CD4-positive, alpha-beta T cell (primary cell): ENCODE results near the gene FCRLB. TPM values are rescaled to one million over a fixed set of nuclear protein-coding genes. Genes with fewer than 3 reads are reported as not detected.
"Not testable (repeated sequence)": the region's sequence is repeated elsewhere in the genome, so short reads cannot be mapped to it uniquely, and the experiment has no call there.

Experiments
- ATAC-seq: fragments of 200-7000 bp; cut with Tn5 transposase; one replicate; pipeline ENCODE4 v1.10.0; 2022; ENCODE audit warnings: mild to moderate bottlenecking; ENCODE audit not compliant: poor library complexity
- CTCF ChIA-PET: fragments of 350-600 bp; sonication (Branson Sonifier 250); formaldehyde crosslinking; loops from one replicate; lab custom pipeline; 2021; ENCODE audit warnings: antibody characterized with exemption, inconsistent platforms; lab: Charles Lee
- POLR2A ChIA-PET: fragments of 350-600 bp; sonication (Branson Sonifier 250); formaldehyde crosslinking; loops from one replicate; lab custom pipeline; 2021; ENCODE audit warnings: antibody characterized with exemption, inconsistent platforms; lab: Charles Lee
- DNase-seq, 14 experiments: peaks; one replicate each; pipeline ENCODE4 v3.0.0-alpha.2; 2013 to 2020; ENCODE audit warnings: mixed read lengths in 2 of 14
- H3K27ac ChIP-seq, 2 donors: one replicate each; pipeline versions ENCODE4 v1.5.1 to v1.7.0; 2013; ENCODE audit warnings: low read length in 2 of 2, low read depth in 1 of 2, mild to moderate bottlenecking in 1 of 2
- H3K27me3 ChIP-seq, 2 experiments: 1 replicate in 1 of 2; 2 replicates in 1 of 2; pipeline versions ENCODE4 v1.6.1 to v1.7.0; 2013; ENCODE audit warnings: low read length in 2 of 2, control low read depth in 1 of 2, mild to moderate bottlenecking in 1 of 2, moderate library complexity in 1 of 2; ENCODE audit not compliant: insufficient read depth in 2 of 2, control insufficient read depth in 1 of 2
- H3K36me3 ChIP-seq: one replicate; pipeline ENCODE4 v1.6.1; 2013; ENCODE audit warnings: low read length, control low read depth; ENCODE audit not compliant: insufficient read depth
- H3K4me1 ChIP-seq: one replicate; pipeline ENCODE4 v1.6.1; 2013; ENCODE audit warnings: low read length, control low read depth; ENCODE audit not compliant: insufficient read depth
- H3K4me3 ChIP-seq: one replicate; pipeline ENCODE4 v1.5.1; 2013; ENCODE audit warnings: mild to moderate bottlenecking, low read length, moderate library complexity
- H3K9me3 ChIP-seq, 2 experiments: 1 replicate in 1 of 2; 2 replicates in 1 of 2; pipeline versions ENCODE4 v1.6.1 to v1.7.0; 2013; ENCODE audit warnings: low read length in 2 of 2, mild to moderate bottlenecking in 2 of 2, control low read depth in 1 of 2, moderate library complexity in 1 of 2; ENCODE audit not compliant: control insufficient read depth in 1 of 2, insufficient read depth in 1 of 2
- H3K27ac Mint-ChIP-seq: one replicate; pipeline ENCODE4 v1.8.0; 2020; ENCODE audit warnings: mixed read lengths
- H3K27me3 Mint-ChIP-seq: one replicate; pipeline ENCODE4 v1.8.0; 2021; ENCODE audit warnings: mixed read lengths
- H3K36me3 Mint-ChIP-seq: one replicate; pipeline ENCODE4 v1.8.0; 2021; ENCODE audit warnings: low read depth, mixed read lengths
- H3K4me1 Mint-ChIP-seq: one replicate; pipeline ENCODE4 v1.8.0; 2021; ENCODE audit warnings: low read depth, mixed read lengths
- H3K4me3 Mint-ChIP-seq: one replicate; pipeline ENCODE4 v1.8.0; 2020; ENCODE audit warnings: mild to moderate bottlenecking, mixed read lengths
- H3K9me3 Mint-ChIP-seq: one replicate; pipeline ENCODE4 v1.8.0; 2020; ENCODE audit warnings: mixed read lengths
- CTCF ChIP-seq: fragments of 200-600 bp; IDR thresholded peaks from one replicate; pipeline ENCODE4 v1.8.0; 2022; ENCODE audit warnings: antibody characterized with exemption, mild to moderate bottlenecking
- intact Hi-C, 2 experiments: fragments of 100-400 bp; cut with DNase I in 1 of 2; cut with micrococcal nuclease in 1 of 2; formaldehyde crosslinking; loops; one replicate each; pipeline versions ENCODE4 v1.15.1 to v1.9.0; 2023 to 2025; cut with DNase I, micrococcal nuclease
- polyA plus RNA-seq, 2 donors: library from polyadenylated mRNA; unstranded; fragments of 120-200 nt; gene quantifications; one replicate each; pipeline ENCODE4 v1.2.1, GENCODE V29; 2013
- total RNA-seq, 174 experiments: library from RNA in 2 of 174; stranded (reverse) in 2 of 174; gene quantifications; one replicate each; pipeline ENCODE4 v1.2.3 and lab custom pipeline; 2021 to 2026

The FCRLB gene
- under 1 TPM in 1 of 2 experiments, not detected in 1; 0.11 TPM for total RNA-seq
- 0.87 TPM for polyA plus RNA-seq (2013, experiment 1 of 2)
- polyA plus RNA-seq (2013, experiment 2 of 2) = 0.73 TPM
- total RNA-seq (lab: John Stamatoyannopoulos, UW) = 0 to 2.5 (median 0.41) reads per million in 172 experiments

- H3K27me3 ChIP-seq = peaks cover 0 to 3% of the 10 kb centered on the region in 2 experiments
- ATAC-seq (no peak), DNase-seq (no peak)
- H3K27me3 Mint-ChIP-seq = peaks cover 21% of the 10 kb centered on the region
- intact Hi-C loops = no loop called here
- no peak for TF ChIP-seq CTCF
- H3K4me1 Mint-ChIP-seq = peaks cover 13% of the 10 kb centered on the region
- peaks cover 8% of the 10 kb centered on the region for H3K4me1 ChIP-seq
- ChIA-PET CTCF (no interaction called here), POLR2A (no interaction called here)
- H3K4me3 Mint-ChIP-seq = no peak within 1 kb of the TSS
- H3K9me3 ChIP-seq = no peaks in the 10 kb centered on the region
- H3K9me3 Mint-ChIP-seq = no peaks in the 10 kb centered on the region
- no peaks in the 10 kb centered on the region for H3K36me3 ChIP-seq
- H3K4me3 ChIP-seq = no peak within 1 kb of the TSS
- H3K36me3 Mint-ChIP-seq = no peaks in the 10 kb centered on the region
- H3K27ac Mint-ChIP-seq = no peak within 1 kb of the TSS
- no peak within 1 kb of the TSS for H3K27ac ChIP-seq
Observed at GRCh38 chr1:161720956-161721737, at the start of gene FCRLB. Gene FCRLB (plus strand): TSS chr1:161721544. CDS start chr1:161722673, 1,129 bp downstream.

GRCh38 chr1:161673437-161673836 is 47.9 kb upstream of the FCRLB start:
- H3K9me3 ChIP-seq, H3K27ac Mint-ChIP-seq, H3K4me3 ChIP-seq, CTCF ChIA-PET, H3K4me3 Mint-ChIP-seq, POLR2A ChIA-PET, H3K27me3 ChIP-seq, H3K4me1 ChIP-seq, H3K4me1 Mint-ChIP-seq, DNase-seq, H3K36me3 ChIP-seq, H3K36me3 Mint-ChIP-seq, ATAC-seq, intact Hi-C loops, H3K27ac ChIP-seq, H3K9me3 Mint-ChIP-seq: not testable (repeated sequence)
- peaks cover 12% of the 10 kb centered on the region for H3K27me3 Mint-ChIP-seq

- H3K27ac ChIP-seq, H3K27me3 ChIP-seq, H3K4me1 ChIP-seq, H3K4me3 Mint-ChIP-seq, H3K9me3 Mint-ChIP-seq, ATAC-seq, H3K4me1 Mint-ChIP-seq, H3K36me3 ChIP-seq, POLR2A ChIA-PET, H3K9me3 ChIP-seq, H3K27ac Mint-ChIP-seq, H3K4me3 ChIP-seq, DNase-seq, CTCF ChIA-PET, intact Hi-C loops, H3K36me3 Mint-ChIP-seq: not testable (repeated sequence)
- H3K27me3 Mint-ChIP-seq = peaks cover 15% of the 10 kb centered on the region
Observed at GRCh38 chr1:161674447-161674846, 46.9 kb upstream of the FCRLB start.

- POLR2A ChIA-PET, H3K27ac Mint-ChIP-seq, CTCF ChIA-PET, intact Hi-C loops, H3K36me3 Mint-ChIP-seq, H3K4me1 ChIP-seq, H3K27ac ChIP-seq, H3K4me3 ChIP-seq, H3K9me3 Mint-ChIP-seq, ATAC-seq, H3K36me3 ChIP-seq, DNase-seq, H3K27me3 ChIP-seq, H3K4me1 Mint-ChIP-seq, H3K4me3 Mint-ChIP-seq, H3K9me3 ChIP-seq: not testable (repeated sequence)
- peaks cover 15% of the 10 kb centered on the region for H3K27me3 Mint-ChIP-seq
Observed at GRCh38 chr1:161674908-161675307, 46.4 kb upstream of the FCRLB start.
